Fibroblast of skin of left quadriceps (primary cell): Measurements from ENCODE around the gene LGI4.

Experiments
- DNase-seq, 2 experiments: peaks; one replicate each; pipeline ENCODE4 v3.0.0-alpha.2; 2013; ENCODE audit warnings: low read depth in 2 of 2

LGI4 gene

GRCh38 chr19:35123573-35123972 lies 11.3 kb downstream of the LGI4 start:
- DNase-seq: no peak

DNA sequence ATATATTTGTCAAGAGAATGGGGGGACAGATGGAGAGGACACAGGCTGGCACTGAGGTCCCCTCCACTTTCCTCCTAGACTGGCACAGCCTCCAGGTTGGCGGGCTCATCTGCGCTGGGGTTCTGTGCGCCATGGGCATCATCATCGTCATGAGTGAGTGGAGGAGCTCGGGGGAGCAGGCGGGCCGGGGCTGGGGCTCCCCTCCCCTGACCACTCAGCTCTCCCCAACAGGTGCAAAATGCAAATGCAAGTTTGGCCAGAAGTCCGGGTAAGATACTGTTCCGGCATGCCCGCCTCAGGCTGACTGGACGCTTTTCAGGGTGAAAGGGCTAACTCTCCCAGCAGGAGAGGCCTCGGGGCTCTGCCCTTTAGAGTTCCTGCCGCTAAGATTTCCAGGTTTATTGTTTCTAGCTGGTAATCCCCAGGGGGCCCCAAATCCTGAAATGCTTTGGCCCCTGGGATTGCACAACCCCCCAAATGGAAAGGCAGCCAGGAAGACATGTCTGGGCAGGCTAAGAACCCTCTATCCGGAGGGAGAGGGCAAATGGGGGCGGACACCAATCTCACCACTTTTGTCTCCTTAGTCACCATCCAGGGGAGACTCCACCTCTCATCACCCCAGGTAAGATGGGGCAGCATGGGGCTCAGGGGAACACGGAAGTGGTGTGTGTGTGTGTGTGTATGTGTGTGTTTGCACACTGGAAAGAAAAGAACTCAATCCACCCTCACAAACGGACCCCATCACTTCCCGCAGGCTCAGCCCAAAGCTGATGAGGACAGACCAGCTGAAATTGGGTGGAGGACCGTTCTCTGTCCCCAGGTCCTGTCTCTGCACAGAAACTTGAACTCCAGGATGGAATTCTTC lies 11.9 kb downstream of the LGI4 start:
- no peak for DNase-seq

GRCh38 chr19:35120898-35121297 lies 14.0 kb downstream of the LGI4 start:
- DNase-seq: no peak

- peak; percentile 64 to 74 for DNase-seq
Measured at GRCh38 chr19:35120492-35120891, 14.4 kb downstream of the LGI4 start.

DNA sequence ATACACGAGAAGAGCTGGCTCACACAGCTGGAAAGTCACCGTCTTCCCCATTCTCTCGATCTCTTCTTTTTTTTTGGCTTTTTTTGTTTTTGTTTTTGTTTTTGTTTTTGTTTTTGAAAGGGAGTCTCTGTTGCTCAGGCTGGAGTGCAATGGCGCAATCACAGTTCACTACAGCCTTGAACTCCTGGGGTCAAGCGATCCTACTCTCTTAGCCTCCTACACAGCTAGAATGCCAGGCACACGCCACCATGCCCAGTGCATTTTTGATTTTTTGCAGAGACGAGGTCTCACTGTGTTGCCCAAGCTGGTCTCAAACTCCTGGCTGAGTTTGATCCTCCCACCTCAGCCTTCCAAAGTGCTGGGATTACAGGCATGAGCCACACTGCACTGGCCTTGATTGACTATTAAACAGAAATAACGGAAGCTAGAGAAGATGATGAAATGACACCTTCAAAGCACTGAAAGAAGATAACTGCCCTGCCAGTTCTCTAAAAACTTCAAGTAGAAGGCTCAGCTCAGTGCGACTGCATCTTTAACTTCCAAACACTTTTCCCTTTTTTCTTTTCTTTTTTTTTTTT lies 15.2 kb downstream of the LGI4 start:
- DNase-seq: no peak

DNA sequence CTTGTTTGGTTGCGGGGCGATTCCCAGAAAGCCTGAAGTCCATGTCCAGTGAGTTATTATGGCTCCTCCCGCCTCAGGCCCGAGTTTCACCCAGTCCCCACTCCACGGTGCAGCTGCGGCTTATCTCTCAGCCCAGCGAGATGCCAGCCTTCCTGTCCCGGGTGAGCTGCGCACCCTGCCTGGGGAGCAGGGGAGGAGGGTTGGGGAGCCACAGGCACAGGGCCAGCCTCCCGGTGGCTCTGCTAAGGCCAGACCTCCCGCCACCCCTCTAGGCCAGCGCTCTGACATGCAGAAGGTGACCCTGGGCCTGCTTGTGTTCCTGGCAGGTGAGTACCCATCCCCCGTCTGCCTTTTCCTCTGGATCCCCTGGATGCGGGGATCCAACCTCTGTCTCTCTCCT lies 15.8 kb downstream of the LGI4 start:
- DNase-seq: no peak

GRCh38 chr19:35118268-35119020 lies 16.4 kb downstream of the LGI4 start:
- DNase-seq: no peak

DNA sequence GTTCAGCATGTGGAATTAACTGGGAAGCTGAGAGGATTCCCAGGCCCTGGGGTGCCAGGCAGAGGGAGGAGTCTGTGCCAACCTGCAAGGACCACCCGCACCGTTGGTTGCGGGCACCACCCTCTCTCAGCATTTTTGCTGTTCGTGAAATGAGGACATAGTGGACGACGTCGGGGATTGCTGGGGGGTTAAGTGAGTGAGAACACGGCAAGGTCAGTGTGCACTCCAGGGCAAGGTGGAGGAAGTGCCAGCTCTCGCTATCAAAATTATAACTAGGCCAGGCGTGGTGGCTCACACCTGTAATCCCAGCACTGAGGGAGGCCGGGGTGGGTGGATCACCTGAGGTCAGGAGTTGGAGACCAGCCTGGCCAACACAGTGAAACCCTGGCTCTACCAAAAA lies 17.1 kb downstream of the LGI4 start:
- DNase-seq: no peak

DNA sequence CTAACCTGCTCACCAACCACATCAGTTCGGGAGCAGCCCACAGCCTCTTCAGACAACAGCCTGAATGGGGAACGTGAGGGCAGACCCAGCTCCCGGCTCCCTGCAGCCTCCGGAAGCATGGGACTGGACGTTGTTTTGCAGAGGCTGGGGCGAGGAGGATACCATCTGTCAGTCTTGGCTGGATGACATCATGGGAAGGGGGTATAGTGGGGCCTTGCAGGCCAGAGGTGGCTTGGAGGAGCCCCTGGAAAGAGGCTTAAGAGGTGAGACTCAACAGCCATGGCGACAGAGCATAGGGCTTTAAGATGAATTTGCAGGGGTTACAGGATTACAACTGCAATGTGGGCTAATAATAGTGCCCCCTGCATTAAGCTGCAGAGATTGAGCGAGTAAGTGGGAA lies 17.7 kb downstream of the LGI4 start:
- no peak for DNase-seq

GRCh38 chr19:35116072-35116801 lies 18.6 kb downstream of the LGI4 start:
- no peak for DNase-seq

DNA sequence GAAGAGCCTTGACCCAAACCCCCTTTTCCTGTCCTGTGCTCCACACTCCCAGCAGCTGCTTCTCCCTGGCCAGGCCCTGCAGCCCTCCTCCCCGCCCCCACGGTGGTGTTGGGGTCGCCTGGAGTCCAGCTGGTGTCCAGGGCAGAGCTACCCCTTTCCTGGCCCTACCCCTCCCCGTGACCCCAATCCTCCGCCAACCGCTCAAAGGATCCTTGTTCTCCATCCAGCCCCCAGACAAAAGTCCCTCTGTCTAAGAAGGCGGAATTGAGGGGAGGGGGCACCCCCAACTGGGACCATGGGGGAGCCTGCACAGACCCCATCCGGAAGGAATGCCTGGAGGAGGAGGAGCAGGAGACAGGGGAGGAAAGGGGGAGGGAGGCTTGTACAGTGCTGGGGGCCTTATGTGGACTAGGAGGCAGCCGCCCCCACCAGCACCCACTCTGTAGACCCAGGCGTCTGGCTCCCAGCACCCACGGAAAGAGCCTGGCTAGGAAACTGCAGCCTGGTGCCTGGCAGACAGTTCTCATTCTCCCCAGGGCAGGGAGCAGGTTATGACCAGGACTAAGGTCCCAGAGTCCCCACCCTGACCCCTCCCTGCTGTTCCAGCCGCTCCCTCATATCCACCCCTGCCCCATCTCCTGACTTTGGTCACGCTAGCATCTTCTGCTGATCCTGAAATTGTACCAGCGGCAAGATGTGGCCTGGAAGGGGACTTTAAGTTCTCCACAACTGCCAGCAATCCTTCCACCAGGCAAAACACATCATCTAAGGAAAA lies 19.5 kb downstream of the LGI4 start, which contains the start of gene FXYD3:
Gene FXYD3, plus strand, starts transcription at position 647 of the 775 bp plus-strand sequence. CDS start 3,554 bp downstream, outside the sequence.
- DNase-seq: no peak

GRCh38 chr19:35114353-35115176 lies 20.3 kb downstream of the LGI4 start:
- DNase-seq: peak in 1 of 2 experiments; percentile 19

GRCh38 chr19:35112995-35113688 lies 21.7 kb downstream of the LGI4 start:
- DNase-seq: no peak

DNA sequence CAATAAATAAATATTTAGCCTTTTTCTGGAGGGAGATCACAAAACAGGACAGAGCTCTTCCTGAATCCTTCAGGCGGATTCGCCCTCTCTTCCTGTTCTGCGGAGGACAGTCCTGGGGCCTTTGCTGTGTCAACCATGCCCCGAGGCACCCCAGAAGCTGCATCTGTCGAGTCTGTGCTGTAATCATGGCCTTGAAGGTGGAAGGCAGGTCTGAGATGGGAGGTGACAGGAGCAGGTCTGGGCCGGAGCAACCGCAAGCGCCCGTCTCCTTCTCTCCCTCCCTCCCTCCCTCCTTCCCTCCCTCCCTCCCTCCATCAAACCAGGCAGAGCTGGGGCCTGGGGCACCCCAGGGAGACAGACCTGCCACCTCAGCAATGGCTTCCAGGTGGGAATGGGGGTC lies 23.9 kb downstream of the LGI4 start:
- DNase-seq: no peak

- DNase-seq: no peak
Measured at GRCh38 chr19:35109395-35110112, 25.3 kb downstream of the LGI4 start.

- DNase-seq: no peak
Measured at GRCh38 chr19:35108730-35109129, 26.1 kb downstream of the LGI4 start.

DNA sequence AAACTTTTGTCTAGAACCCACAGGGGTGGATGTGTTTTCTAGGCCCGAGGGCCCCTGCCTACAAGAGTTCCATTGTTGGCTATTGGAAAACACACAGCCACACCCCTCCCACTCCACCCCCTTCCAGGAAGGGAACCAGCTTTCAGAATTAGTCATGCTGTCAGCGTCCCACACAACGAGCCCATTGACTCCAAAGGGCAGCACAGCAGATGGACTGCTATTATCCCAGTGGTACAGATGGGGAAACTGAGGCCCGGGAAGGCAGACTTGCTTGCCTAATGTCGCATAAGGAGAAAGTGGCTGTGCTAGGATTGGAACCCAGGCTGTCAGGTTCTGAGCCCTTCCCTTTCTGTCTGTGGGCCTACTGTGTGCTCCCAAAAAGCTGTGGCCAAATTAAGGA lies 27.3 kb downstream of the LGI4 start:
- DNase-seq: no peak

- no peak for DNase-seq
Measured at GRCh38 chr19:35106898-35107541, 27.8 kb downstream of the LGI4 start.

- DNase-seq: no peak
Measured at GRCh38 chr19:35106291-35106583, 28.6 kb downstream of the LGI4 start.
